ENCODE measurements around the gene CHST7.
A peak's percentile ranks its signal among the peaks of the same experiment; 100 is the strongest.
"Not testable (repeated sequence)": the region's sequence is repeated elsewhere in the genome, so short reads cannot be mapped to it uniquely, and the experiment has no call there.

CHST7 gene

DNA sequence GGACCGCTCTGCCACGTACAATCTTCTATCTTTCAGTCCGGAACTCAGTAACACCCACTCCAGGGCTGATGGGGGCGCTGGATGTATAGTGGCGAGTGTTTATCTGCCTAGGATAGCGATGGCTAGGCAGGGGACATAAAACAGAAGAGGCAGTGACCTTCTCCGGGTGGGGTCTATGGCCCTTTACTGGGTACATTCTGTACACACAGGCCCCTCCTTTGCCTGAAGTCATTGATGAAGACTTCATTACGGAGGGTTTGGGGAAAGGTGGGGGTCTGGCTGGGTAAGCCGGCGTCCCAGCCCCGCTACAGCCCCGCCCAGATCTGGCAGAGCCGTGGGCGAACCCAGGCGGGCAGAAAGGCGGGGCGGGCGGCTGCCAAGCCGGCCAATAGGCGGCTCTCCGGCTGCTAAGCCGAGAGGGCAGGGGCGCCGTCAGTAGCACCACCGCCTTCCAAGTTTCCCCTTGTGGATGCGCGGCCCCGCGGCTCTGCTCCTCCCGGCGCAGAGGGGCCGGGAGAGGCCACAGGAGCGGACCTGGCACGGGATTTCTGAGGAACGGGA lies at the start of gene CHST7:
Gene CHST7, plus strand, starts transcription at position 435 of the 561 bp plus-strand sequence. CDS start 167 bp downstream, outside the sequence.
- DNase-seq, result peak; percentile 63

DNA sequence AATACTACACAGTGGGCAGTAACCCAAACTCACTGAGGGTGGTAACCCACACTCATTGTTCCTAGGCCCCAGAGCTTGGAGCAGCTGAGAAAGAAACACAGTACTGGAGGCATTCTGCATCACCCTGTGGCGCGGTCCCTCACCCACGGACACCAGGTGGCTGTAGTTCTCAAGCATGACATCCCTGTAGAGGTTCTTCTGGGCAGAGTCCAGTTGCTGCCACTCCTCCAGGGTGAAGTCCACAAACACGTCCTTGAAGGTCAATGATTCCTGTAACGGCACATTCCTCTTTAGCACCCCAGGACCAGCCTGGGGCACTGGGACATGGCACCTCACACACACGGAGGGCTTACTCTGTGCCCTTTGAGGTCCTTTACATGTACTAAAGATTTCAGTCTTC lies 44.9 kb upstream of the CHST7 start:
- not testable (repeated sequence) for DNase-seq

DNA sequence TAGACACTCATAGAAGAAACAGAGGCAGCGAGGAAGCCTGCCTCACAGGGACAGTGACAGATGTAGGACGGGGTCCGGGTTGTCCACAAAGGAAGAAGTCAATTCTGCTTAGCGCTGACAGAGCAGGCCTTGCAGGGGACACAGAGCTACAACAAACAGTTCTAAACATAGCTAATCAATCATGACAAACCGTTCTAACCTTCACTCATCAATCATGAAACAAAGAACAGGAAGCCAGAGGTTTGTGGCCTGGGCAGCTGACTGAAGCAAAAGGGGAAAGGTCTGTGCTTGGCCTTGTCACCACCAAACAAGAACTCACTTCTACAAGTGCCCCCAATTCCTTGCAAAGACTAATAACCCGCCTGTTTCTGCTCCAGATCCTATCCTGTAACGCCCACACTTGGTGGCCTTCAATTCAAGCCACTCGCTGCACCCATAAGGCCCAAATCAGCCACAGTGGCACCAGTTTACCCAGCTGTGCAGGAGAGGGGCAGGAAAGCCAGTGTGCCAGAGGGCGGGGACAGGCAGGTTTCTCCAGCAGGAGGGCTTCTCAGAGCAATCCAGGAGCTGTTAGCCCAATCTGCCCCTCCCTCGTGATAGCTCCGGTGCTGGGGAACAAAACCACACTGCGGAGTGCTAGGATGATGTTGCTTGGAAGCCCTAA lies 43.7 kb upstream of the CHST7 start:
- not testable (repeated sequence) for DNase-seq

DNA sequence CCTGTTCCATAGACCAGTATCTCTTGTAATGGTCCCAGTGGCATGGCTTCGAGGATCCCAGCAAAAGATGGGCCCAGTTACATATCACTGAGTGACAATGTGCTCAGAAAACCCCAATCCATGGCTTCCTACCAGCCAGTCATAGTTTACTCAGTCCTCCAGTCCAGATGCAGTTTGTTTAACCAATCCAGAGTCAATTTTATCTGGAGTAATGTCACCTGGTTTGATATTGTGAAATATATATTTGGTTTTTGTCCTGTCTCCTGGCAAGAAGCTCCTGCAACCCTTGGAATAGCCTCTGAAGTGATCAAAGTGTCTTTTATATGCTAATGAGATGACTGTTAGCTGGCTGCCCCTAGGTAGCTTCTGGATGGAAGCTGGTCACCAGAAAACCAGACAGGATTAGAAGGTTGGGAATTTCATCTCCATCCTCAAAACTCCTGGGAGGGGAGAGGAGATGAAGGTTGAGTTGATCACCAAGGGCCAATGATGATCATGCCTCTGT lies 43.1 kb upstream of the CHST7 start:
- DNase-seq, result not testable (repeated sequence)

GRCh38 chrX:46531442-46531841 lies 42.1 kb upstream of the CHST7 start:
- DNase-seq, result no peak

DNA sequence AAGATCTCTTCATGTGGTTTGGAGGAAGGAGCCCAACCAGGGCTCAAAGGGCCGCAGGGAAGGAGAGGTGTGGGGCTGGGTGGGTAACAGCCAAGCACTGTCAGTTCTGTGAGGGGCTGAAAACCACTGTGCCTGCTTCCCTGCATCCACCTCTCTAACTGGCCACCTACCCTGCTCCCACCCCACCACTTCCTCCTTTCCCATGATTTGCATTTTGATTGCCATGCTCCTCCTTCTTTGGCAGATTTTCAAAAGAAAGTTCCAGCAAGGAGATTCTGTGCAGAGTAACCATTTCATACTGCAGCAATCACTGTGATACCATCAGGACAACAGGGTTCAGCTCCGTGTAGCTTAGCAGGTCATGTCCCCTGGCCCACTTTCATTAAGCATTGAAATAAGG lies 30.1 kb upstream of the CHST7 start:
- DNase-seq, result no peak

- not testable (repeated sequence) for DNase-seq
Observed at GRCh38 chrX:46544527-46544926, 29.0 kb upstream of the CHST7 start.

DNA sequence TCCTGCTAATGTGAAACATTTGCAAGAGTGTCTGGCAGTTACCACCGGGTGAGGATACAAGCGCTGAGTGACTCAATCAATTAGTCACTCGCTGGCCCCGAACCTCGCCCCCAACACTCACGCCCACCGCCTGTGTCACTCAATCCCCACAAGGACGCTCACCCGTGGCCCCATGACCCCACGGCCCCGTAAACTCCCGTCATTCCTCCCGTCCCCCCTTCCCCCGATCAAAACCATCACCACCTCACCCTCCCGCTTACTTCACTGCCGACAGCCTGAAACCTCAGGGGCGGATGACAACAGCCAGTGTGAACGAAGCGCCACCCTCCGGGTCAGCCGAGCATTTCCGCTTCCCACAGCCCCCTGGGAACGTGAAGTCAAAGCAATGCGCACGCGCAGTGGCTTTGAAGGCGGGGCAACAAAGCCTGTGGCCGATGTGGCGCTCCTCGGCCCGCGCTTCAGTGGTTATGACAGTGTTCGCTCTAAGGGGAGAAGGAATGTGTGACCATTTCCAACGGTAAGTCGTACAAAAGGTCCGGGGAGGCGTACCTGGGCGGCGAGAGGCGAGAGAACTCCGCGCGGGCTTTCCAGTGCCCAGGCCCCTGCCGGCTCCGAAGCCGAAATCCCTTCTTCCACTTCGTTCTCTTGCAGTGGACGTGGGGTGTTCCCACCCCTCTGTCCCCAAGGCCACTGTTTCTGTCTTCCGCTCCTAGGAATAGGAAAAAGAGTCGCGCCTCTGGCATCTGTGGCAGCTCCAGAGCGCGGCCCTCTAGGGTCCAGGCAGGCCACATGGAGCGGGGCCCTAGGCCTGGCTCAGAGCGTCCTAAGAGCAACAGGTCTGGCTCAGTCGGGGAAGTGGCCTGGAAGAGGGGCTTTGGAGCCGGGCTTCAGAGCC lies 28.2 kb upstream of the CHST7 start, which contains the start of gene ZNF674:
Gene ZNF674, minus strand, starts transcription at position 311 of the 895 bp plus-strand sequence. CDS start 3,334 bp downstream, outside the sequence.
- DNase-seq, result peak; percentile 94

DNA sequence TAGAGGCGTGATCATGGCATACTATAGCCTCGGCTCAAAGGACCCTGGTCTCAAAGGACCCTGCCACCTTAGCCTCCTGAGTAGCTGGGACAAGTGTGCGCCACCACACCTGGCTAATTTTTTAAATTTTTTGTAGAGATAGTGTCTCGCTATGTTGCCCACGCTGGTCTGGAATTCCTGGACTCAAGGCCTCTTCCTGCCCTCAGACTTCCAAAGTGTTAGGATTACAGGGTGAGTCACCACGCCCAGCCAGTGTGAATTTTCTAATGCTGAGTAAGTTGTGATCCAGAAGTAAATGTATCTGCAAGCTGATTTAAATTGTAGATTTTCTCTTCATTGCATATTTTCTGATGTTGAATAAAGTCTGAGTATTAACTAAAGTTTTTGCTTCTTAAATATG lies 25.7 kb upstream of the CHST7 start:
- DNase-seq, result no peak

DNA sequence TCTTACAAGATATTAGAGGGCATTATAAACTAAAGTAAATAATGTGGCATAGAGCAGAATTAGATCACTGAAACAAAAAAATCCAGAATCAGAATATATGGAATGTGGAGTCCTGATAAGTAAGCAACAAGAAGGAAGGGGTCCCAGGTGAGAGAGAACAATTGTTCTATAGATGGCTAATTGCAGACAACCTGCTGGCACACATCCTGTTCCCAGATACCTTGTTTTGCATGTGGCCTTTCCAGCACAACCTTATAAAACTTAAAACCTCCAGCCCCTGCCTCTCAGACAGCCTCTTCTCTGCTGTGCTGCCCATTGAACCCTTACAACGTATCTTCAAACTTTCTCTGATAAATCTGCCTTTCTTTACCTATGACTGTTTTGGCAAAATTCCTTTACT lies 23.7 kb upstream of the CHST7 start:
- DNase-seq, result no peak

DNA sequence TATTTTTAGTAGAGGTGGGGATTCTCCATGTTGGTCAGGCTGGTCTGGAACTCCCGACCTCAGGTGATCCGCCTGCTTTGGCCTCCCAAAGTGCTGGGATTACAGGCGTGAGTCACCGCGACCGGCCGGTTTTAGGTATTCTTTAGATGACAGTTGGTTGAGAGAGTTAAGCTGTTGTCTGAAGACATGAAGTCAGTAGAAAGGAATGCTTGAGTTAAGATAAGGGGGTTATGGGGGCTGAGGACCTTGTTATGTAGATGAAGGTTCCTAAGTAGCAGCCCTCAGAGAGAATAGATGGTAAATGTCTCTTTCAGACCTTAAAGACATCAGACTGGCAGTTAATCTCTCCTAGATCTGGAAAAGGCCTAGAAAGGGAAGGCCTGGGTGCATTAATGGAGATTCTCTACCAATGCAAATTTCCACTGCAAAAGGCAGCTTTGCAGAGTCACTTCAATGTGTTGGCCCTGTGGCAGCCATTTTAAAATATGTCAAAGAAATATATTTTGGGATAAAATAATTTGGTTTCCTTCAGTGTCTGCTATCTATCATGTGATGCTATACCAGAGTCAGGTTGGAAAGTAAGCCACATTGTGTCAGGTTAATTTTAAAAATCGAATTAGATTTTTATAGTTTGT lies 22.0 kb upstream of the CHST7 start:
- DNase-seq, result no peak

GRCh38 chrX:46553935-46554334 lies 19.6 kb upstream of the CHST7 start:
- DNase-seq, result no peak

- DNase-seq, result no peak
Observed at GRCh38 chrX:46554942-46555341, 18.6 kb upstream of the CHST7 start.

GRCh38 chrX:46559062-46559461 lies 14.5 kb upstream of the CHST7 start:
- no peak for DNase-seq

GRCh38 chrX:46561824-46562657 lies 11.5 kb upstream of the CHST7 start:
- DNase-seq, result peak; percentile 20

- no peak for DNase-seq
Observed at GRCh38 chrX:46567388-46567787, 6.2 kb upstream of the CHST7 start.

GRCh38 chrX:46569621-46570020 lies 3.9 kb upstream of the CHST7 start:
- DNase-seq, result no peak

DNA sequence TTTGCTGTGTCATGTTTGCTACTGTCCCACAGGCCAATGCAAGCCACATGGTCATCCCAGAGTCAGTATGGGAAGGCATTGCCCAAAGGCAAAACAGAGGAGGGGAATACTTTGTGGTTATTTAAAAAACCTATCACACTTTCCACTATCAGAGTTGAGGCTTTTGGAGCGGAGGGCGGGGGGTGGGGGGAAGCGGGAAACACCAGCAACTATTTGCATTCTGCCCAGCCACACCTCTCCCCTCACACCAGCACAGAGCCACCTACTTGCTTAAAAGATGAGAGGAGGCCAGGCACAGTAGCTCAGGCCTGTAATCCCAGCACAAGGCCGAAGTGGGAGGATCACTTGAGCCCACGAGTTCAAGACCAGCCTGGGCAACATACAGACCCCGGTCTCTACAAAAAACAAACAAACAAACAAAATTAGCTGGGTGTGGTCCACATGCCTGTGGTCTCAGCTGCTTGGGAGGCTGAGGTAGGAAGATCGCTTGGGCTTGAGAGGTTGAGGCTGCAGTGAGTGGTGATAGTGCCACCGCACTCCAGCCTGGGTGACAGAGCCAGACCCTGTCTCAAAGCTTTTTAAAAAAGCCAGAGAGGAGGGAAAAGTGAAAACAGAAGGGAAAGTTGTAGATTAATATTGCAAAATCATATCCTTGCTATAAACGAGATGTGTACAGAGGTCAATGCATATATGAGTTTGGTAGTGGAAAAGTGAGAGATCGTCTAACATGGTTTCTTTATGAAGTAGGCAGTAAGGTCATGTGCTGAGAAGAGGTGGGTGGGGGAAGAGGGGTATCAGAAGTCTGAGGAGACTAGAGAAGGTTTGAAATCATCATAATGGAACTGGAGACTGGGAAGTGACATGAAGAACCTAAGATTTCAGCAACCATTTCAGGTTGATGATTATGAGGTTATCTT lies 1.9 kb upstream of the CHST7 start:
- no peak for DNase-seq

GRCh38 chrX:46572340-46572936 lies 1.1 kb upstream of the CHST7 start:
- DNase-seq, result no peak

All from CD4-positive, alpha-beta T cell treated with Interleukin-15 for 1 hour (primary cell).